Sigmoid colon (tissue), 4 donors: Measurements from ENCODE around the gene BCAS1.

Experiments
- CTCF ChIP-seq, 4 experiments: fragments of 450-650 bp in 3 of 4; fragments of 200-600 bp in 1 of 4; IDR thresholded peaks; one replicate each; pipeline ENCODE4 v1.5.1; 2016 to 2019; ENCODE audit warnings: antibody characterized with exemption in 4 of 4, mild to moderate bottlenecking in 3 of 4, moderate library complexity in 2 of 4
- POLR2A ChIP-seq, 2 donors: fragments of 450-650 bp; IDR thresholded peaks; one replicate each; pipeline ENCODE4 v1.6.1; 2016; ENCODE audit warnings: antibody characterized with exemption in 2 of 2, mild to moderate bottlenecking in 2 of 2, moderate library complexity in 2 of 2
- POLR2AphosphoS5 ChIP-seq, 4 donors: sonication (generic); formaldehyde crosslinking; IDR thresholded peaks; one replicate each; pipeline ENCODE4 v1.6.1; 2017; ENCODE audit warnings: antibody characterized with exemption in 4 of 4

GRCh38 chr20:53925651-53926401 is 144.6 kb downstream of the BCAS1 start:
- TF ChIP-seq POLR2A (IDR thresholded peaks at IDR 0.05) = no peak
- no peak for TF ChIP-seq CTCF (IDR thresholded peaks at IDR 0.05)
- TF ChIP-seq POLR2AphosphoS5 (IDR thresholded peaks at IDR 0.05) = no peak
